ENCODE measurements around the gene ABHD18. TPM values are rescaled to one million over a fixed set of nuclear protein-coding genes. Genes with fewer than 3 reads are reported as not detected.
"Not testable (repeated sequence)": the region's sequence is repeated elsewhere in the genome, so short reads cannot be mapped to it uniquely, and the experiment has no call there.

The ABHD18 gene
- total and polyA plus RNA-seq, 7 donors = 2.4 to 15.2 (median 7.4) TPM

DNA sequence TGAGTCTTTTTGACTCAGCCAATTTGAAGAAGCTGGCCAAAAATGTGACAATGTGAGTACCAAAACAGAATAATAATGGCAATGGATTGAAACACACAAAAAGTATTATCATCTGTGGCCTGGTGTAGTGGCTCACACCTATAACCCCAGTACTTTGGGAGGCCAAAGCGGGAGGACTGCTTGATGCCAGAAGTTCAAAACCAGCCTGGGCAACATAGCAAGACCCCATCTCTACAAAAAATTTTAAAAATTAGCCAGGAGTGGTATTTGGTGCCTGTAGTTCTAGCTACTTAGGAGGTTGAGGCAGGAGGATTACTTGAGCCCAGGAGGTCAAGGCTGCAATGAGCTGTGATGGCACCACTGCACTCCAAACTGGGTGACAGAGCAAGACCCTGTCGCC, 43.0 kb upstream of the ABHD18 start:
- no peaks in the 10 kb centered on the region for H3K4me1 ChIP-seq
- intact Hi-C loops (cut with DNase I) = no loop called here
- no peaks in the 10 kb centered on the region for H3K27me3 ChIP-seq
- H3K9me3 ChIP-seq = peaks cover 0 to 5% (median 1%) of the 10 kb centered on the region in 4 donors
- no peak overlapping the region for H3K4me3 ChIP-seq
- peaks cover 0 to 67% (median 20%) of the 10 kb centered on the region in 4 donors for H3K36me3 ChIP-seq
- H3K27ac ChIP-seq = no peak overlapping the region
- TF ChIP-seq POLR2A (IDR thresholded peaks at IDR 0.05) (no peak), EP300 (IDR thresholded peaks at IDR 0.05) (no peak), POLR2AphosphoS5 (IDR thresholded peaks at IDR 0.05) (no peak)
- TF ChIP-seq, protein P1, sequence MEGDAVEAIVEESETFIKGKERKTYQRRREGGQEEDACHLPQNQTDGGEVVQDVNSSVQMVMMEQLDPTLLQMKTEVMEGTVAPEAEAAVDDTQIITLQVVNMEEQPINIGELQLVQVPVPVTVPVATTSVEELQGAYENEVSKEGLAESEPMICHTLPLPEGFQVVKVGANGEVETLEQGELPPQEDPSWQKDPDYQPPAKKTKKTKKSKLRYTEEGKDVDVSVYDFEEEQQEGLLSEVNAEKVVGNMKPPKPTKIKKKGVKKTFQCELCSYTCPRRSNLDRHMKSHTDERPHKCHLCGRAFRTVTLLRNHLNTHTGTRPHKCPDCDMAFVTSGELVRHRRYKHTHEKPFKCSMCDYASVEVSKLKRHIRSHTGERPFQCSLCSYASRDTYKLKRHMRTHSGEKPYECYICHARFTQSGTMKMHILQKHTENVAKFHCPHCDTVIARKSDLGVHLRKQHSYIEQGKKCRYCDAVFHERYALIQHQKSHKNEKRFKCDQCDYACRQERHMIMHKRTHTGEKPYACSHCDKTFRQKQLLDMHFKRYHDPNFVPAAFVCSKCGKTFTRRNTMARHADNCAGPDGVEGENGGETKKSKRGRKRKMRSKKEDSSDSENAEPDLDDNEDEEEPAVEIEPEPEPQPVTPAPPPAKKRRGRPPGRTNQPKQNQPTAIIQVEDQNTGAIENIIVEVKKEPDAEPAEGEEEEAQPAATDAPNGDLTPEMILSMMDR (IDR thresholded peaks at IDR 0.05) = no peak
- WGBS, 2 donors = 99% methylated on average over 2 of the region's 2 CpGs
- DNase-seq = no peak

DNA sequence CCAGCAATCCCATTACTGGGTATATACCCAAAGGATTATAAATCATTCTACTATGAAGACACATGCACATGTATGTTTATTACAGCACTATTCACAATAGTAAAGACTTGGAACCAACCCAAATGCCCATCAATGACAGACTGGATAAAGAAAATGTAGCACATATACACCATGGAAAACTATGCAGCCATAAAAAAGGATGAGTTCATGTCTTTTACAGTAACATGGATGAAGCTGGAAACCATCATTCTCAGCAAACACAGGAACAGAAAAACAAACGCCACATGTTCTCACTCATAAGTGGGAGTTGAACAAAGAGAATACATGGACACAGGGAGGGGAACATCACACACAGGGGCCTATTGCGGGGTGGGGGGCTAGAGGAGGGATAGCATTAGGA, 39.5 kb upstream of the ABHD18 start:
- DNase-seq; H3K9me3 ChIP-seq; H3K4me1 ChIP-seq; intact Hi-C loops (cut with DNase I); H3K4me3 ChIP-seq; H3K27me3 ChIP-seq; H3K27ac ChIP-seq: not testable (repeated sequence)
- peaks cover 0 to 64% (median 9%) of the 10 kb centered on the region in 4 donors for H3K36me3 ChIP-seq
- WGBS, 2 donors = 94 to 98% methylated on average over 2 of the region's 2 CpGs

DNA sequence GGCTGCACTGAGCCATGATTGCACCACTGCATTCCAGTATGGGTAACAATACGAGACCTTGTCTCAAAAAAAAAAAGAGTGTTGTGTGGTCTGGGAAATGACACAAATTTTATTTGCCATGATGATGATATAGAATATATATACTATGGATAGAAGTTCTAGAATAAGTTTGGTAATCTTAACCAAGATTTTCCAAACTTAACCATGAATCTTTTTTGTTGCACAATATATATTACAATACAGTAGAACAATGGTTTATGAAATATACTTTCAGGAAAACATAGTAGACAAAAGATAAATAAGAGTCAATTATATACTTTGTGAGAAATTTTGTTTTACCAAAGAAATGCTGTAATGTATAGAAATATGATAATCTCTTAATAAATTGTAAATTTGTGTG, 35.0 kb upstream of the ABHD18 start:
- no peaks in the 10 kb centered on the region for H3K27me3 ChIP-seq
- peaks cover 0 to 57% (median 0%) of the 10 kb centered on the region in 4 donors for H3K36me3 ChIP-seq
- TF ChIP-seq POLR2A (IDR thresholded peaks at IDR 0.05) = no peak
- TF ChIP-seq EP300 (IDR thresholded peaks at IDR 0.05) = no peak
- no peak for TF ChIP-seq POLR2AphosphoS5 (IDR thresholded peaks at IDR 0.05)
- TF ChIP-seq, protein P1 (IDR thresholded peaks at IDR 0.05) = no peak

DNA sequence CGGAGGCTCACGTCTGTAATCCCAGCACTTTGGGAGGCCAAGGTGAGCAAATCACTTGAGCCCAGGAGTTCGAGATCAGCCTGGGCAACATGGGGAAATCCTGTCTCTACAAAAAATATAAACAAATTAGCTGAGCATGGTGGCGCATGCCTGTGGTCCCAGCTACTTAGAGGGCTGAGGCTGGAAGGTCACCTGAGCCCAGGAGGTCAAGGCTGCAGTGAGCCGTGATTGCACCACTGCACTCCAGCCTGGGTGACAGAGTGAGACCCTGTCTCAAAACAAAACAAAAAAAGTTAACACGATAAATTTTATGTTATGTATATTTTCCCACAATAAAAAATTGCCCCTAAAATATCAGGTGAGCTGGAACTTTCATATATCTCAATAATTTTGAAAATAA, 33.4 kb upstream of the ABHD18 start:
- H3K4me1 ChIP-seq; DNase-seq; H3K27ac ChIP-seq; H3K9me3 ChIP-seq; intact Hi-C loops (cut with DNase I); H3K27me3 ChIP-seq; H3K4me3 ChIP-seq: not testable (repeated sequence)
- H3K36me3 ChIP-seq = peaks cover 0 to 47% (median 0%) of the 10 kb centered on the region in 4 donors
- WGBS, 2 donors = 94% methylated on average over 6 of the region's 6 CpGs

More for the DNA sequence above, 35.0 kb upstream of the ABHD18 start:
- Histone ChIP-seq H3K4me3 (no peak overlapping the region), H3K4me1 (no peaks in the 10 kb centered on the region), H3K27ac (no peak overlapping the region), H3K9me3 (peaks cover 0 to 5% (median 1%) of the 10 kb centered on the region in 4 donors)
- intact Hi-C loops (cut with DNase I) = no loop called here
- 98% methylated on average over 1 of the region's 1 CpG for WGBS, 2 donors
- DNase-seq = no peak

DNA sequence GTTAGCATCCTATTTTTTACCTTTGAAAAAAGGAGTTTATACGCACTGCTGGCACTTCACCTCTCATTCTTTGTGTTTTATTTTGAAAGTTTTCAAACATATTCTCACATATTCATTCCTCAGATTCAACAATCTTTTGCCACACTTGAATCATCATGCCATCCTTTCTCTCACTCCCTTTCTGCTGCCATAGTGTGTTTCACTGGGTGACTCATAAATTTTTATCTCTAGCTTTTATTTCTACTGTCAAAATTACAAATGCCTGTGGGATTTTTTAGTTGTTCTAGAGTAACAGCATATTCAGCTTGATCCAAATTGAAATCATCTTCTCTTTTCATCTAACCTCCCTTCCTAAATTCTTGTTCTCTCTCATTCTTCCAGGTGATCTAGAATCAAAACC, 28.2 kb upstream of the ABHD18 start:
- intact Hi-C loops (cut with DNase I) = no loop called here
- 94 to 100% methylated on average over 1 of the region's 1 CpG for WGBS, 2 donors

DNA sequence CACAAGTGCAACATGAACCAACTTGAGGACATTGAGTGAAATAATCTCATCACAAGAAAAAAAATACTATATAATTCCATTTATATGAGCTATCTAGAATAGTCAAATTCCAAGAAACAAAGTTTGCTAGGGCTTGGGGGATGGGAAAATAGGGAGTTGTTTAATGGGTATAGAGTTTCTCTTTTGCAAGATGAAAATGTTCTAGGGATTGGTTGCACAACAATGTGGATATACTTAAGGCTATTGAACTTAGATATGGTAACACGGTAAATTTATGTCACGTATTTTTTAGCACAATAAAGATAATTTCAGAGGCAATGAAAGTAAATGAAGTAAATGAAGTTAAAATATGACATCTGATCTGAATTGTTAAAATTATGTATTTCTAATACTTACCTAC, 8.1 kb upstream of the ABHD18 start:
- intact Hi-C loops (cut with DNase I) = no loop called here
- TF ChIP-seq POLR2AphosphoS5 (IDR thresholded peaks at IDR 0.05) (no peak), EP300 (IDR thresholded peaks at IDR 0.05) (no peak), POLR2A (IDR thresholded peaks at IDR 0.05) (no peak)
- TF ChIP-seq, protein P1 (IDR thresholded peaks at IDR 0.05) = no peak

More for the DNA sequence above, 28.2 kb upstream of the ABHD18 start:
- no peak overlapping the region for H3K27ac ChIP-seq
- H3K4me1 ChIP-seq = no peaks in the 10 kb centered on the region
- H3K36me3 ChIP-seq = peaks cover 0 to 23% (median 3%) of the 10 kb centered on the region in 4 donors
- H3K27me3 ChIP-seq = no peaks in the 10 kb centered on the region
- no peaks in the 10 kb centered on the region for H3K9me3 ChIP-seq
- no peak overlapping the region for H3K4me3 ChIP-seq
- TF ChIP-seq POLR2AphosphoS5 (IDR thresholded peaks at IDR 0.05) (no peak), EP300 (IDR thresholded peaks at IDR 0.05) (no peak), POLR2A (IDR thresholded peaks at IDR 0.05) (no peak)
- TF ChIP-seq, protein P1 (IDR thresholded peaks at IDR 0.05) = no peak
- DNase-seq = no peak

More for the DNA sequence above, 8.1 kb upstream of the ABHD18 start:
- Histone ChIP-seq H3K27ac (no peak overlapping the region), H3K9me3 (no peaks in the 10 kb centered on the region), H3K36me3 (peaks cover 0 to 26% (median 7%) of the 10 kb centered on the region in 4 donors), H3K4me1 (no peaks in the 10 kb centered on the region), H3K4me3 (no peak overlapping the region), H3K27me3 (no peaks in the 10 kb centered on the region)
- 98 to 99% methylated on average over 2 of the region's 2 CpGs for WGBS, 2 donors
- DNase-seq = no peak

Data from sigmoid colon (tissue), 7 donors.